D721Med (cell line): ENCODE data around the gene TSPAN10.
"Not testable (repeated sequence)": the region's sequence is repeated elsewhere in the genome, so short reads cannot be mapped to it uniquely, and the experiment has no call there.

ENCODE experiments used
- DNase-seq: peaks from one replicate; pipeline ENCODE4 v3.0.0; 2011; ENCODE audit warnings: low spot score; ENCODE audit not compliant: insufficient read length
- FAIRE-seq: peaks from 2 replicates; lab custom pipeline; 2011; peaks lifted over from hg19 to GRCh38; lab: Jason Lieb, UNC
- CTCF ChIP-seq: IDR thresholded peaks from 2 replicates; pipeline ENCODE4 v1.5.1; 2012; ENCODE audit warnings: mild to moderate bottlenecking, control low read depth; ENCODE audit not compliant: insufficient read depth; ENCODE audit errors: missing control alignments

TSPAN10 gene

GRCh38 chr17:81667754-81668153 lies 30.8 kb downstream of the TSPAN10 start:
- DNase-seq, result no peak

GRCh38 chr17:81672504-81672903 lies 35.5 kb downstream of the TSPAN10 start:
- no peak for DNase-seq
- FAIRE-seq, result no peak
- no peak for TF ChIP-seq CTCF

More at GRCh38 chr17:81667754-81668153, 30.8 kb downstream of the TSPAN10 start:
- no peak for FAIRE-seq
- peak; percentile 81 for TF ChIP-seq CTCF

GRCh38 chr17:81672954-81673353 lies 36.0 kb downstream of the TSPAN10 start:
- no peak for TF ChIP-seq CTCF
- FAIRE-seq, result no peak

GRCh38 chr17:81673561-81674258 lies 36.7 kb downstream of the TSPAN10 start:
- no peak for TF ChIP-seq CTCF
- no peak for DNase-seq
- FAIRE-seq, result no peak

More at GRCh38 chr17:81672954-81673353, 36.0 kb downstream of the TSPAN10 start:
- DNase-seq, result no peak

GRCh38 chr17:81675515-81676221 lies 38.7 kb downstream of the TSPAN10 start:
- not testable (repeated sequence) for DNase-seq, FAIRE-seq
- peak; percentile 44 for TF ChIP-seq CTCF

GRCh38 chr17:81676906-81677305 lies 39.9 kb downstream of the TSPAN10 start:
- no peak for TF ChIP-seq CTCF

GRCh38 chr17:81680150-81680549 lies 43.2 kb downstream of the TSPAN10 start:
- no peak for DNase-seq
- TF ChIP-seq CTCF, result no peak
- no peak for FAIRE-seq

More at GRCh38 chr17:81676906-81677305, 39.9 kb downstream of the TSPAN10 start:
- no peak for FAIRE-seq
- DNase-seq, result no peak
